Thoracic aorta (tissue), 2 donors: Measurements from ENCODE around the gene SLC35F3. TPM values are rescaled to one million over a fixed set of nuclear protein-coding genes. Genes with fewer than 3 reads are reported as not detected.

ENCODE experiments used
- ATAC-seq: fragments of 150-250 bp; one replicate; pipeline ENCODE4 v1.8.0; 2017; ENCODE audit warnings: low read depth; ENCODE audit not compliant: insufficient number of reproducible peaks, low FRiP score
- DNase-seq: peaks from one replicate; pipeline ENCODE4 v3.0.0-alpha.2; 2020; ENCODE audit warnings: low spot score
- H3K27ac ChIP-seq, 2 donors: fragments of 200-600 bp; sonication (generic); 1 replicate in 1 of 2; 2 replicates in 1 of 2; pipeline ENCODE4 v1.5.1; 2016; ENCODE audit warnings: mild to moderate bottlenecking in 2 of 2, moderate library complexity in 2 of 2
- H3K27me3 ChIP-seq: fragments of 200-600 bp; sonication (generic); replicated peaks from 2 replicates; pipeline ENCODE4 v1.6.0; 2016; ENCODE audit warnings: mild to moderate bottlenecking; ENCODE audit not compliant: insufficient read depth
- H3K36me3 ChIP-seq: fragments of 200-600 bp; sonication (generic); one replicate; pipeline ENCODE4 v1.5.1; 2016
- H3K4me1 ChIP-seq, 2 donors: fragments of 200-600 bp; sonication (generic); 1 replicate in 1 of 2; 2 replicates in 1 of 2; pipeline versions ENCODE4 v1.5.1 to v1.6.0; 2016; ENCODE audit warnings: low read depth in 2 of 2, mild to moderate bottlenecking in 1 of 2; ENCODE audit not compliant: control insufficient read depth in 1 of 2
- H3K4me3 ChIP-seq: fragments of 200-600 bp; sonication (generic); 2 replicates; pipeline ENCODE4 v1.5.1; 2016; ENCODE audit warnings: mild to moderate bottlenecking
- H3K9me3 ChIP-seq: fragments of 200-600 bp; sonication (generic); 2 replicates; pipeline ENCODE4 v1.5.1; 2016
- CTCF ChIP-seq: fragments of 200-600 bp; sonication (generic); IDR thresholded peaks from one replicate; pipeline ENCODE4 v1.5.1; 2019; ENCODE audit warnings: antibody characterized with exemption
- total RNA-seq, 2 donors: library from RNA; depleted of rRNA; stranded (reverse); fragments of >200 nt; gene quantifications; one replicate each; pipeline versions ENCODE4 v1.1.0 to v1.2.3, GENCODE V29; 2016

Gene SLC35F3
- total RNA-seq: not detected

GRCh38 chr1:233904633-233905415 lies at the start of gene SLC35F3:
Gene SLC35F3, plus strand, starts transcription at chr1:233904676.
- Histone ChIP-seq H3K36me3 (no peaks in the 10 kb centered on the region), H3K4me1 (no peaks in the 10 kb centered on the region), H3K27me3 (no peaks in the 10 kb centered on the region), H3K4me3 (no peak within 1 kb of the TSS), H3K9me3 (no peaks in the 10 kb centered on the region), H3K27ac (no peak within 1 kb of the TSS)
- DNase-seq: no peak
- ATAC-seq: no peak
- no peak for TF ChIP-seq CTCF

- DNase-seq: no peak
- TF ChIP-seq CTCF: no peak
- no peak for ATAC-seq
- H3K4me3 ChIP-seq: no peak overlapping the region
- no peaks in the 10 kb centered on the region for H3K27me3 ChIP-seq
- H3K4me1 ChIP-seq: no peaks in the 10 kb centered on the region
- no peak overlapping the region for H3K27ac ChIP-seq
- H3K9me3 ChIP-seq: no peaks in the 10 kb centered on the region
- H3K36me3 ChIP-seq: no peaks in the 10 kb centered on the region
Observed at GRCh38 chr1:233859446-233859845, 45.0 kb upstream of the SLC35F3 start.

GRCh38 chr1:233863901-233864545 lies 40.5 kb upstream of the SLC35F3 start:
- no peak for ATAC-seq
- no peaks in the 10 kb centered on the region for H3K27me3 ChIP-seq
- no peaks in the 10 kb centered on the region for H3K4me1 ChIP-seq
- no peak overlapping the region for H3K4me3 ChIP-seq
- no peaks in the 10 kb centered on the region for H3K9me3 ChIP-seq
- no peaks in the 10 kb centered on the region for H3K36me3 ChIP-seq
- no peak for DNase-seq
- no peak overlapping the region for H3K27ac ChIP-seq
- no peak for TF ChIP-seq CTCF

GRCh38 chr1:233864578-233864977 lies 39.9 kb upstream of the SLC35F3 start:
- Histone ChIP-seq H3K4me3 (no peak overlapping the region), H3K27me3 (no peaks in the 10 kb centered on the region), H3K4me1 (no peaks in the 10 kb centered on the region), H3K9me3 (no peaks in the 10 kb centered on the region), H3K36me3 (no peaks in the 10 kb centered on the region), H3K27ac (no peak overlapping the region)
- no peak for TF ChIP-seq CTCF
- DNase-seq: no peak
- ATAC-seq: no peak

GRCh38 chr1:233865216-233865615 lies 39.3 kb upstream of the SLC35F3 start:
- no peak for ATAC-seq

More at GRCh38 chr1:233865216-233865615, 39.3 kb upstream of the SLC35F3 start:
- TF ChIP-seq CTCF: no peak
- no peak for DNase-seq
- Histone ChIP-seq H3K27me3 (no peaks in the 10 kb centered on the region), H3K27ac (no peak overlapping the region), H3K4me3 (no peak overlapping the region), H3K4me1 (no peaks in the 10 kb centered on the region), H3K36me3 (no peaks in the 10 kb centered on the region), H3K9me3 (no peaks in the 10 kb centered on the region)
